B cell (primary cell): Measurements from ENCODE around the gene APEX1.

Experiments
- EZH2 ChIP-seq: IDR thresholded peaks from 2 replicates; pipeline ENCODE4 v1.6.1; 2012; ENCODE audit warnings: borderline replicate concordance, low read depth, mild to moderate bottlenecking, moderate library complexity, low read length; ENCODE audit not compliant: insufficient read depth, poor library complexity, severe bottlenecking
- TF ChIP-seq, protein P1 (sequence below): fragments of 200-600 bp; IDR thresholded peaks from one replicate; pipeline ENCODE4 v1.8.0; 2022; ENCODE audit warnings: antibody characterized with exemption, mild to moderate bottlenecking

DNA sequence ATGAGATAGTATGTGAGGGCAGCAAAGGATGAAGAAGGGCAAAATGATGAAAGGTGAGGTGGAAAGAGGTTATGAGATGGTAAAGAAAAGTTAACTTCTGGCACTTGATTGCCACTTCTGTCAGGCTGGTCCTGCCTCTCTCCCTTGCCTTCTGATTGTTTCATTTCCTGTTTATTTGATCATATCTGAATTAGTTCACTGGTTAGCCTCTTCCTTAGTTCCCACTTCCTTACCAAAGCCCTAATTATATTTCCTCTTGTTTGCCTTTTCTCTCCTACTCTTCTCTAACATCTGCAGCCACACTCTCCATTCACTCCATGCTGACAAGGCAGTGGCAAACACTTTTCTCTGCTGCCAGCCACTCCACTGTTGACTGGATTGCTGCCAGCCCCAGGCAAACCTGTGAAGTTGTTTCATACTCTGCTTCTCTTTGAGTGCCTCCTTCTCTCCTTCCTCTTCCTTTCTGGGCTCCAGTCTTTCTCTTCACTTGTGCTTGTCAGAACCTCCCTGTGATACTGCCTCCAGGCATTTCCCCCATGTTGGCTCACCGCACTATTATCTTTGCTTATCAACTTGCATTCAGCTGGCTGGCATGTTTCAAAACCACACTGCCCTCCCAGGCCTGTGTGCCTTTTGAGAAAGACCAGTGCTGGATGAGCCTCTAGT lies 22.3 kb downstream of the APEX1 start:
- TF ChIP-seq, protein P1, sequence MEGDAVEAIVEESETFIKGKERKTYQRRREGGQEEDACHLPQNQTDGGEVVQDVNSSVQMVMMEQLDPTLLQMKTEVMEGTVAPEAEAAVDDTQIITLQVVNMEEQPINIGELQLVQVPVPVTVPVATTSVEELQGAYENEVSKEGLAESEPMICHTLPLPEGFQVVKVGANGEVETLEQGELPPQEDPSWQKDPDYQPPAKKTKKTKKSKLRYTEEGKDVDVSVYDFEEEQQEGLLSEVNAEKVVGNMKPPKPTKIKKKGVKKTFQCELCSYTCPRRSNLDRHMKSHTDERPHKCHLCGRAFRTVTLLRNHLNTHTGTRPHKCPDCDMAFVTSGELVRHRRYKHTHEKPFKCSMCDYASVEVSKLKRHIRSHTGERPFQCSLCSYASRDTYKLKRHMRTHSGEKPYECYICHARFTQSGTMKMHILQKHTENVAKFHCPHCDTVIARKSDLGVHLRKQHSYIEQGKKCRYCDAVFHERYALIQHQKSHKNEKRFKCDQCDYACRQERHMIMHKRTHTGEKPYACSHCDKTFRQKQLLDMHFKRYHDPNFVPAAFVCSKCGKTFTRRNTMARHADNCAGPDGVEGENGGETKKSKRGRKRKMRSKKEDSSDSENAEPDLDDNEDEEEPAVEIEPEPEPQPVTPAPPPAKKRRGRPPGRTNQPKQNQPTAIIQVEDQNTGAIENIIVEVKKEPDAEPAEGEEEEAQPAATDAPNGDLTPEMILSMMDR: no peak
- no peak for TF ChIP-seq EZH2
